Right kidney (tissue), 1 donor: ENCODE results near the gene IKZF2.

Source experiments
- DNase-seq: peaks from one replicate; pipeline ENCODE4 v3.0.0-alpha.2; 2016

IKZF2 gene

GRCh38 chr2:212956665-212957607 lies 194.5 kb downstream of the IKZF2 start:
- no peak for DNase-seq

DNA sequence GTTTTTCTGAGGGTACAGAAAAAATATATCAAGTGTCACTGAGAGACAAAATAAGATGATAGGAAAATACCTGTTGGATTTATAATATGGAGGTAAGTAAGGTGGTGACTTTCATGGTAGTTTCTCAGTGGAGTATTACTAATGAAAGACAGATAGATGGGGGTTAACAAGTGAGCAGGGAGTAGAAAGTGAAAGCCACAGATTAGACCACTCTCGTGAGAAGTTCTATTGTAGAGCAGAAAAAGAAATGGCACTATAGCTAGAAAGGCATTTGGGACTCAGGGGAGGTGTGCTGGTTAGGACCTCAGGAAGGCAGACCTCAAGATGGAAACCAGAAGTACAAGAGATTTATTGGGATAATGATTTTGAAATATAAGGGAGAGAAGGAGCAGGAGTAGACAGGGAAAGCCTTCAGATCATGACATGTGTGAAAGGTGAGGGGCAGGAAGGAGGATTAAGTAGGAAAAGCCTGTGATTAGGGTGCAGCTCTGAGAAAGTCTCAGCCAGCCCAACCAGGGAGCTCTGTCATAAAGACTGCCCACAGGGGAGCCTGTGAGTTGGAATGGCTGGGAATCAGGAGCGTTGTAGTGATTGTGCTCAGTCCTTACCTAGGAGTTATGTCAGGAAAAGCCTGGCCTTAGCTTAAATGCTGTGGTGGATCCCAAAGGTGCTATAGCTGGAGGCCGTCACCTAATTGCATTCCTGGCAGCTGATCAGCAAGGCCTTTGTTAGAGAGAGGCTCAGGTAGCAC lies 198.1 kb downstream of the IKZF2 start:
- no peak for DNase-seq

DNA sequence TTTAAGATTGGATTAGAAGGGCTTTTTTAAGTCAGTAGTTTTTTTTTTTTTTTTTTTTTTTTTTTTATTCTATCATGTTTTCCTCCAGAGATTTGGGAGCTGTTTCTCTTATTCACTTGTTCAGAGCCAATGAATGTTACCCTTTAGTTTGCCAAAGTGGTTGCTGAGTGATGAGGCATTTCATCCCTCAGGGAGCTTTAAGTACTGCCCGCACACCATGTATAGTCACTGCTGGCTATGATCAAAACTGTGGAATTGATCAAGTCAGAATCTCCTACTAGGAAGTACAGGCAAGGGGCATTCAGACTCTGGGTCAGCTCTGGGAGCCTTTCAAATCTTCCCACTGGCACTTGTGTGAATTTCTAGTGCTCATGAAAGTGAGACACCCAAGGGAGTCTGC lies 201.6 kb downstream of the IKZF2 start:
- DNase-seq, result no peak
